Transverse colon (tissue), 4 donors: ENCODE measurements around the gene DHCR24.

ENCODE experiments used
- EP300 ChIP-seq: sonication (generic); formaldehyde crosslinking; IDR thresholded peaks from one replicate; pipeline ENCODE4 v1.6.1; 2017; ENCODE audit warnings: antibody characterized with exemption, low read depth
- POLR2A ChIP-seq: fragments of 450-650 bp; IDR thresholded peaks from one replicate; pipeline ENCODE4 v1.6.1; 2016; ENCODE audit warnings: antibody characterized with exemption, mild to moderate bottlenecking, moderate library complexity
- POLR2AphosphoS5 ChIP-seq, 3 donors: sonication (generic); formaldehyde crosslinking; IDR thresholded peaks; one replicate each; pipeline ENCODE4 v1.6.1; 2016; ENCODE audit warnings: antibody characterized with exemption in 3 of 3
- TF ChIP-seq, protein P1 (sequence below), 5 experiments: fragments of 200-600 bp in 3 of 5; fragments of 450-650 bp in 2 of 5; sonication (generic) in 3 of 5; IDR thresholded peaks; 1 replicate in 2 of 5; 2 replicates in 3 of 5; pipeline ENCODE4 v1.5.1; 2016 to 2017; ENCODE audit warnings: antibody characterized with exemption in 5 of 5, inconsistent platforms in 3 of 5, mild to moderate bottlenecking in 2 of 5, moderate library complexity in 1 of 5

DNA sequence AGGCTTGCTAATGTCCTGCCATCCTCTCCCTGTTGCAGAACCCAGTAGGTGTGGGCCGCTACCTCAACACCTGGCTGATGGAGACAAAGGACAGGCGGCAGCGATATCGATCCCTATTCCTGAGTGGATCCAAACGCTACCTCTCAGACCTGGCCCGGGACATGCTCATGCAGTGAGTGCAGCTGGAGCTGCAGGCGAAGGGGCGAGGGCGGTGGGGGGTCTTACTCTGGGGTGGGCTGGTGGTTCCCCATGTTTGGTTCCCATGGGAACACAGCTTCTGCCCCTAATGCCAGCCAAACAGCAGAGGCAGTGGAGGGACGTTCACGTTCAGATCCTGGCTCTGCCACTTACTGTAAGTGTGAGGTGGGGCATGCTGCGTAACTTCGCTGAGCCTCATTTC lies 70.0 kb downstream of the DHCR24 start:
- TF ChIP-seq POLR2A (no peak), POLR2AphosphoS5 (IDR thresholded peaks at IDR 0.05) (no peak), EP300 (no peak)
- TF ChIP-seq, protein P1, sequence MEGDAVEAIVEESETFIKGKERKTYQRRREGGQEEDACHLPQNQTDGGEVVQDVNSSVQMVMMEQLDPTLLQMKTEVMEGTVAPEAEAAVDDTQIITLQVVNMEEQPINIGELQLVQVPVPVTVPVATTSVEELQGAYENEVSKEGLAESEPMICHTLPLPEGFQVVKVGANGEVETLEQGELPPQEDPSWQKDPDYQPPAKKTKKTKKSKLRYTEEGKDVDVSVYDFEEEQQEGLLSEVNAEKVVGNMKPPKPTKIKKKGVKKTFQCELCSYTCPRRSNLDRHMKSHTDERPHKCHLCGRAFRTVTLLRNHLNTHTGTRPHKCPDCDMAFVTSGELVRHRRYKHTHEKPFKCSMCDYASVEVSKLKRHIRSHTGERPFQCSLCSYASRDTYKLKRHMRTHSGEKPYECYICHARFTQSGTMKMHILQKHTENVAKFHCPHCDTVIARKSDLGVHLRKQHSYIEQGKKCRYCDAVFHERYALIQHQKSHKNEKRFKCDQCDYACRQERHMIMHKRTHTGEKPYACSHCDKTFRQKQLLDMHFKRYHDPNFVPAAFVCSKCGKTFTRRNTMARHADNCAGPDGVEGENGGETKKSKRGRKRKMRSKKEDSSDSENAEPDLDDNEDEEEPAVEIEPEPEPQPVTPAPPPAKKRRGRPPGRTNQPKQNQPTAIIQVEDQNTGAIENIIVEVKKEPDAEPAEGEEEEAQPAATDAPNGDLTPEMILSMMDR (IDR thresholded peaks at IDR 0.05), result no peak
